ENCODE results near the gene NCOA6.

The NCOA6 gene

GRCh38 chr20:34771680-34772081 is 53.8 kb downstream of the NCOA6 start:
- H3K9me3 ChIP-seq (ENCODE audit: control insufficient read depth, insufficient read depth, low read length): no peaks in the 10 kb centered on the region
- H3F3A ChIP-seq (ENCODE audit: control insufficient read depth, insufficient read depth): peaks cover 3% of the 10 kb centered on the region; the same call in 1 of the 2 replicates
- no peaks in the 10 kb centered on the region for H4K20me1 ChIP-seq (ENCODE audit: control insufficient read depth, insufficient read depth, low read depth, low read length)
- no peak overlapping the region for H3K4me2 ChIP-seq (ENCODE audit: low read length)
- no peak overlapping the region for H3K27ac ChIP-seq (ENCODE audit: low read depth, low read length)
- no peak overlapping the region for H3K4me3 ChIP-seq (ENCODE audit: low read length)
- TF ChIP-seq, protein P1, sequence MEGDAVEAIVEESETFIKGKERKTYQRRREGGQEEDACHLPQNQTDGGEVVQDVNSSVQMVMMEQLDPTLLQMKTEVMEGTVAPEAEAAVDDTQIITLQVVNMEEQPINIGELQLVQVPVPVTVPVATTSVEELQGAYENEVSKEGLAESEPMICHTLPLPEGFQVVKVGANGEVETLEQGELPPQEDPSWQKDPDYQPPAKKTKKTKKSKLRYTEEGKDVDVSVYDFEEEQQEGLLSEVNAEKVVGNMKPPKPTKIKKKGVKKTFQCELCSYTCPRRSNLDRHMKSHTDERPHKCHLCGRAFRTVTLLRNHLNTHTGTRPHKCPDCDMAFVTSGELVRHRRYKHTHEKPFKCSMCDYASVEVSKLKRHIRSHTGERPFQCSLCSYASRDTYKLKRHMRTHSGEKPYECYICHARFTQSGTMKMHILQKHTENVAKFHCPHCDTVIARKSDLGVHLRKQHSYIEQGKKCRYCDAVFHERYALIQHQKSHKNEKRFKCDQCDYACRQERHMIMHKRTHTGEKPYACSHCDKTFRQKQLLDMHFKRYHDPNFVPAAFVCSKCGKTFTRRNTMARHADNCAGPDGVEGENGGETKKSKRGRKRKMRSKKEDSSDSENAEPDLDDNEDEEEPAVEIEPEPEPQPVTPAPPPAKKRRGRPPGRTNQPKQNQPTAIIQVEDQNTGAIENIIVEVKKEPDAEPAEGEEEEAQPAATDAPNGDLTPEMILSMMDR (IDR thresholded peaks at IDR 0.05; ENCODE audit: low read depth, low read length, poor library complexity, severe bottlenecking): no peak
- TF ChIP-seq EZH2phosphoT487 (IDR thresholded peaks at IDR 0.05; ENCODE audit: borderline replicate concordance, low read length): no peak
- no peaks in the 10 kb centered on the region for H3K9me2 ChIP-seq (replicated peaks; ENCODE audit: control insufficient read depth, low read length)
- no peaks in the 10 kb centered on the region for H3K27me3 ChIP-seq (ENCODE audit: control insufficient read depth, low read length)
- no peaks in the 10 kb centered on the region for H3K79me2 ChIP-seq (ENCODE audit: control insufficient read depth, low read length)
- peaks cover 5% of the 10 kb centered on the region; the same call in 1 of the 2 replicates for H3K4me1 ChIP-seq (ENCODE audit: control insufficient read depth, low read length)
- peaks cover 40% of the 10 kb centered on the region for H3K36me3 ChIP-seq (ENCODE audit: control insufficient read depth, low read length)

DNA sequence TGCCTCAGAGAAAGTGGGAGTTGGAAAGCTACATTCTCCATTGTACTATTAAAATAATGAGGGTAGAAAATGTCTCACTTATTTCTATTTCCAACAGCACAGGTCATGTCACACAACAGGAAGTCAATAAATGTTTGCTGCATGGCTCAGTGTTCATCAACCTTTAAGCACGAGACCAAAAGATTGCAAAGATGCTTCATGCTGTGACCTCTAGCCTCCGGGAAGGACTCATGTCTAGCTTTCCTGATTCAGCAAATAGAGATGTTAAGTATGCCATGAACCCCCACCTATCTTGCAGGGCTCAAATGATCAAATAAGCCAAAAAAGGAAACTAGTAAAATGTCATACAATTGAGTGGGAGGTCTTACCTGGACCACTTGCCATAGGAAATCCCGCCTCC is 57.4 kb downstream of the NCOA6 start:
- H3K27me3 ChIP-seq (ENCODE audit: control insufficient read depth, low read length): no peaks in the 10 kb centered on the region
- H3K4me2 ChIP-seq (ENCODE audit: low read length): no peak overlapping the region
- H3K79me2 ChIP-seq (ENCODE audit: control insufficient read depth, low read length): no peaks in the 10 kb centered on the region
- TF ChIP-seq EZH2phosphoT487 (IDR thresholded peaks at IDR 0.05; ENCODE audit: borderline replicate concordance, low read length): no peak
- TF ChIP-seq, protein P1 (IDR thresholded peaks at IDR 0.05; ENCODE audit: low read depth, low read length, poor library complexity, severe bottlenecking): no peak
- no peak overlapping the region for H3K27ac ChIP-seq (ENCODE audit: low read depth, low read length)
- no peaks in the 10 kb centered on the region for H3F3A ChIP-seq (ENCODE audit: control insufficient read depth, insufficient read depth)
- peaks cover 5% of the 10 kb centered on the region; the same call in 1 of the 2 replicates for H3K4me1 ChIP-seq (ENCODE audit: control insufficient read depth, low read length)
- no peaks in the 10 kb centered on the region for H3K9me2 ChIP-seq (replicated peaks; ENCODE audit: control insufficient read depth, low read length)
- H3K9me3 ChIP-seq (ENCODE audit: control insufficient read depth, insufficient read depth, low read length): no peaks in the 10 kb centered on the region
- H3K4me3 ChIP-seq (ENCODE audit: low read length): no peak overlapping the region
- H4K20me1 ChIP-seq (ENCODE audit: control insufficient read depth, insufficient read depth, low read depth, low read length): no peaks in the 10 kb centered on the region
- peaks cover 38% of the 10 kb centered on the region for H3K36me3 ChIP-seq (ENCODE audit: control insufficient read depth, low read length)

DNA sequence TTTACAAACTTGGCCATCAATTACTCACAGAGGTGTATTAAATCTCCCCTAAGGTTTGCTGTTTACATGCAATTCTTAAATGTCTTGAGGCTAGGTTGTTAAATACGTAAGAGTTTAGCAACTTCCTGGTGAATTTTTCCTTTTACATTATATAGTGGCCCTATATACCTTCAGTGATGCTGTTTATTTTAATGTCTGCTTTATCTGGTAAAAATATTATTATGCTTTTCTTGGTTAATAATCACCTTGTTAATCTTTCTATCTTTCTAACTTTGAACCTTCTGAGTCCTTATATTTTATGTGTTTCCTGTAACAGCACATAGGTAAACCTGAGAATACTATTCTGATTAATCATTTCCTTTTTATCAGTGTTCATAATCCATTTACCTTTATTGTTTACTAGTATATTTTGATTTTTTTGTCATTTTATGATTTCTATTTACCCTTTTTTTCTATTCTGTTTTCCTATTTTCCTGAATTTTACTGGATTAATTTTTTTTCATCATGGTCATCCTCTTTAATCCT is 63.4 kb downstream of the NCOA6 start:
- H3K79me2 ChIP-seq (ENCODE audit: control insufficient read depth, low read length): no peaks in the 10 kb centered on the region
- no peaks in the 10 kb centered on the region for H4K20me1 ChIP-seq (ENCODE audit: control insufficient read depth, insufficient read depth, low read depth, low read length)
- H3K27ac ChIP-seq (ENCODE audit: low read depth, low read length): no peak overlapping the region
- H3K4me1 ChIP-seq (ENCODE audit: control insufficient read depth, low read length): no peaks in the 10 kb centered on the region
- no peaks in the 10 kb centered on the region for H3K9me2 ChIP-seq (replicated peaks; ENCODE audit: control insufficient read depth, low read length)
- H3K4me2 ChIP-seq (ENCODE audit: low read length): no peak overlapping the region
- no peaks in the 10 kb centered on the region for H3K27me3 ChIP-seq (ENCODE audit: control insufficient read depth, low read length)
- H3F3A ChIP-seq (ENCODE audit: control insufficient read depth, insufficient read depth): no peaks in the 10 kb centered on the region
- no peak overlapping the region for H3K4me3 ChIP-seq (ENCODE audit: low read length)
- no peaks in the 10 kb centered on the region for H3K9me3 ChIP-seq (ENCODE audit: control insufficient read depth, insufficient read depth, low read length)
- TF ChIP-seq, protein P1 (IDR thresholded peaks at IDR 0.05; ENCODE audit: low read depth, low read length, poor library complexity, severe bottlenecking): no peak
- no peak for TF ChIP-seq EZH2phosphoT487 (IDR thresholded peaks at IDR 0.05; ENCODE audit: borderline replicate concordance, low read length)
- H3K36me3 ChIP-seq (ENCODE audit: control insufficient read depth, low read length): peaks cover 62% of the 10 kb centered on the region

Data from DOHH2 (cell line).